Stimulated activated CD8-positive, alpha-beta memory T cell treated with anti-CD3 and anti-CD28 coated beads, Interleukin-15, amount 100 ng/mL, for 1 hour (primary cell): ENCODE measurements around the gene DDR2.

Experiments used
- DNase-seq: peaks from one replicate; pipeline ENCODE4 v3.0.0-alpha.2; 2020; ENCODE audit warnings: low read depth

DDR2 gene

DNA sequence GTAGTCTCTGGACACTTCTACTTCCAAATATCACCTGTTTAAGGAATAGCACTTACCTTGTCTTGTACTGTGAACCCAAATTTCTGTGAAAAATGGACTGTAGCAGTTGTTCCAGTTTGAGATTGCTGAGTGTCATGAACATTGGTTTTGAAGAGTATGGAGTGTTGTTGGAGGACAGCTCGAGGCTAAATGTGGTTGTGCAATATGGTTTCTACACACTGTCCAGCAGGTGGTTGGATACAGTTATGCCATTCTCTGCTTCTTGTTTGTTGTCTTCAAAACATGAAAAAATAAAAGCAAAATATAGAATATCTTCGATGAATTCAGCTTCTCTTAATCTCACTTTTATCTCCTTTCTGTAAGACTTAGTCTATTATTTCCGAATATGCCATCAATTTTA, 67.1 kb downstream of the DDR2 start:
- DNase-seq: no peak

DNA sequence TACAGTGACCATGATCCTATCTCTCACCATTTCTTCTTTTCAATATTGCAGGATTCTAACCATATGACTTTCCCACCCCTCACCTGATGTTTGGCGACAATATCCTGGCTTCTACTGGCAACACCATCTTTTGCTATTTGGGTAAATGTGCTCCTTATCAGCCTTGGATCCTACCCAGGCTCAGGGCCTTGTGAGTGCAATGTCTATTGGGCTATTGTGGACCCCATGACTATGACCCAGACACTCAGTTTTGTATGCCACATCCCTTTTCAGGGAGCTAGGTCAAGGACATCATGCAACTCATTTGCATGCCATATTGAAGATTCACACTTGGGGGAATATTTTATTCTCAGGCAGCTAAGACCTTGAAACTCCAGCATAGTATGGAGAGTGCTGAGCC, 67.9 kb downstream of the DDR2 start:
- no peak for DNase-seq

DNA sequence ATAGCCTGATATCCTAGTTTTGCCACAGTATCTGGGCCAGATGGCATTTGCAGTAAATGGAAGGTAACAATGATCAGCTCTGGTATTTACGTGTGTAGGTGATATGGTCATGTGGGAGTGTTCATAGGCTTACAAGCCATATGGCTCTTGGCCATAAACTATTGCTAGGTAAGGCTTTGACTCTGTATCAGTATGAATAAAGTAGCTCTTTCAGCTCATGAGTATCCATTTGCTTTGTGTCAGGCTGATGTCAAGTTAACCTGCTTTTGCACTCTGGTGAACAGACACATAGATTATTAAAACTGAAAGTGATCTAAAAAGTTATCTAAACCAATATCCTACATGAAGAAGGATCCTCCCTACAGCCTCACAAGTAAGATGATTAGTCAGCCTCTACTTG, 69.0 kb downstream of the DDR2 start:
- no peak for DNase-seq

DNA sequence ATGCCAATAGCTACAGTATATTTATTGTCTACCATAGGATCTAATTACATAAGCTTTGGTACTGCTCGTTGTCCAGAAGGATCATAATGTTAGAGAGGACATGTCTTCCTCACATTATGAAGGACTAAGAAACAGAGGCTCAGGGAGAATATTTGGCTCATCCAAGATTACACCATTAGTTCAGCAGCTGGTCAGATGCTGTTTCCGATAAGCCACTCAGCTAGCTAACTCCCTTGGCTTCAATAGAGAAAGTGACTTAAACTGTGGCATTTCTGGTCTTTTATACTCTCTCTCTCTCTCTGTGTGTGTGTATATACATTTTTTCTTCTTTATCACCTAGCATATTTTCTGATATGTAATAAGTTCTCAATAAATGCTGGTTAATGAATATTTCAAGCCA, 70.4 kb downstream of the DDR2 start:
- no peak for DNase-seq

GRCh38 chr1:162703708-162704107, 71.4 kb downstream of the DDR2 start:
- DNase-seq: no peak

- no peak for DNase-seq
Measured at GRCh38 chr1:162704673-162705424, 72.6 kb downstream of the DDR2 start.

DNA sequence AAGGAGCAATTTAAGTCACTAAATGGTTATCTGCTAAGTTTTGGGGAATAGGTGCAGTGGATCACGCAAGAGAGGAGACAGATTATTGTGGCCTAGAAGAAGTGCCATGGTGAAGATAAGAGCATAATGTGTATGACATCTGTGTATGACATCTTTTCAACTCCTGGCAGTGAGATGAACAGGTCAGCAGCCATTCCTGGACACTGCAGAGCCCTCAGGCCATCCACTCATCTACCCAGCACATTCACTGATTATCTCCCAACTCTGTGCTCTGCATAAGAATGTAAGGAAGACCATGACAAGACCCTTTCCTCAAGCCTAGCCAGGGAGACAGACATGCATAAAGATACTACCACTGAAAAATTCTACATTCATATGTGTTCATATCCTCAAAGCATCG, 73.7 kb downstream of the DDR2 start:
- DNase-seq: no peak

- DNase-seq: no peak
Measured at GRCh38 chr1:162706606-162707005, 74.3 kb downstream of the DDR2 start.

- no peak for DNase-seq
Measured at GRCh38 chr1:162708286-162708685, 76.0 kb downstream of the DDR2 start.

- no peak for DNase-seq
Measured at GRCh38 chr1:162709132-162709860, 77.0 kb downstream of the DDR2 start.

DNA sequence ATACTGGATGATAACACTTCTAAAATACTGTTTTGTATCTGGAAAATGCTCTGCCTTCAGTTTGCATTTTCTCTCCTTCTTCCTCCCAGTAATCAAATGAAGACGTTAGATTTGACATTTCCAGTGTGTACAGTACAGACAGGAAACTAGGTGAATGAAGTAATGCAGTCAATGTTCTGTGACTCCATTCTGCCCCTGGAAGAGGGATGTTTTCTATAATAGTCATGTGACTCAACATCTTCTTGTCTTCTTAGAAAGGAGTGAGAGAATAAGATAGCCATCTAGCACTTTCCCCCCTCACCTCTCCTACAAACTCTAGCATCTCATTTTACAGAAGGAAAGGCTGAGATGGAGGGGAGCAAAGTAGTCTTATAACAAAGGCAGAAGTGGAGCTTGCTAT, 77.6 kb downstream of the DDR2 start:
- DNase-seq: no peak

- no peak for DNase-seq
Measured at GRCh38 chr1:162710345-162710744, 78.1 kb downstream of the DDR2 start.

- DNase-seq: no peak
Measured at GRCh38 chr1:162710780-162711465, 78.7 kb downstream of the DDR2 start.

GRCh38 chr1:162712317-162713029, 80.2 kb downstream of the DDR2 start:
- DNase-seq: no peak

- DNase-seq: no peak
Measured at GRCh38 chr1:162716123-162716522, 83.9 kb downstream of the DDR2 start.

GRCh38 chr1:162716552-162716951, 84.3 kb downstream of the DDR2 start:
- no peak for DNase-seq

GRCh38 chr1:162717548-162718184, 85.4 kb downstream of the DDR2 start:
- no peak for DNase-seq

DNA sequence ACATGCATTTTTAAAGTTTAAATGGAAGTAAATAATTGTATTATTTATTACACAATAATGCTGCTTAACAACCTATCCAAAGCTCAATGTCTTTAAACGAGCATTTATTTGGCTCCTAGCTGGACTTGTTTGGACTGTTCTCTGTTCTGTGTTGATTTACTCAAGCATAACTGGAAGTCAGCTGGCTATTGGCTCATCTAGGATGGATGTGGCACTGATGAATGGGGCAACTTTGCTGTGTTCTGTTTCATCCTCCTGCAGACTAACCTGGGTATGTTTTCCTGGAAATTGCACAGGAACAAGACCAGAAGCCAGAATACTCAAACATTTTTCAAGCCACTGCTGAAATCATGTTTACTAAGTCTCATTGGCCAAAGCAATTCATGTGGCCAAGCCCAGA, 87.4 kb downstream of the DDR2 start:
- DNase-seq: no peak

DNA sequence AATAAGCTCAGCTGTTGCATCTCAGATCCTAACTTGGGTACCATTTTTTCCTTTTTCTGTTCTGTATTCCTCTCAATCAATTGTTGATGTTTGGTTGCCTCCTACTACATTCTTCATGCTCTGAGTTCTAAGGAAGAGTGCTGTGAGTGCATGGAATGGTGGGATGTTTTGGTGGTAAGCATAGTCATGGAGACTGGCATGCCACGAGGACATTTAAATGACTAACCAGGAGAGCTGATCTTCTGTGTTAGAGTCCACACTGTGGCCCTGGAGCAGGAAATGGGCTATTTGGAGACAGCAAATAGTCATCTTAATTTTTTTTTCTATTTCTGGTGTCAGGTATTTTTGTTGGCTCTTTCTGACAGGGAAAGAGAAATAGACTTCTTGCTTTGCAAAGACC, 88.7 kb downstream of the DDR2 start:
- DNase-seq: no peak

DNA sequence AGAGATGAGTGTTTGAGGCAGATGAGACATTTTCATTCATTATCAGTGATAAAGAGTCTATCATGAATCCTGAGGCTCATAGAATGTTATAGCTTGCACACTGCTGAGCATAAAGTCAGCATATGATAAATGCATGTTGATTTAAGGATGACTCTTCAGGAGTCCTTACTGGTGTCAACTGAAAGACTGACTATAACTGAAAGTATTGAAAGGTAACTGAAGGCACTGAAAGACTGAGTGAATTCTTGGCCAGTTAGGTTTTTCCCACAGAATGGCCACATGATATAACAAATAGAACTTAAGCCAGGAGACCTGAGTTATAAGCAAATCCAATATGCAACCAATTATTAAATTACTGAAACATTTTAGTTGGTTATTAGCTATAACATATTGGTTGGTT, 89.2 kb downstream of the DDR2 start:
- DNase-seq: no peak

DNA sequence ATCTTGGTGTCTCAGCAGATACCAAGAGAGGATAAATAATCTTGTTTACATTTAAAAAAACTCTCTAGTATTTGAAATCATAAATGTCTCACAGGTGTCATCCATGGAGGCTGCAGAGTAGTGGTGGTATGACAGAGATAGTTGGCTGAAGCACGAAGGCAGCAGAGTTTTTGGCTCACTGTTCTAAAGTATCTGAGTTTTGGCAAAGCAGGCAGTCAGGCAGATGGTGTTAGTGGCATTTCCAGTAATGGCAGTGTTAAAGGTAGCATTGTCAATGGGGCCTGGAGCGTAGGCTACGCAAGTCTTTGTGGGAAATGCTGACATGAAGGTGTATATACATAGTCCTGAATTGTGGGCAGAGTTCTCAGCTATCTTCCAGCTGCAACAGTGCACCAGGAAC, 89.8 kb downstream of the DDR2 start:
- DNase-seq: no peak

GRCh38 chr1:162724583-162725120, 92.4 kb downstream of the DDR2 start:
- no peak for DNase-seq
